ENCODE results near the gene LTF.
"Not testable (repeated sequence)": the region's sequence is repeated elsewhere in the genome, so short reads cannot be mapped to it uniquely, and the experiment has no call there.

The LTF gene

DNA sequence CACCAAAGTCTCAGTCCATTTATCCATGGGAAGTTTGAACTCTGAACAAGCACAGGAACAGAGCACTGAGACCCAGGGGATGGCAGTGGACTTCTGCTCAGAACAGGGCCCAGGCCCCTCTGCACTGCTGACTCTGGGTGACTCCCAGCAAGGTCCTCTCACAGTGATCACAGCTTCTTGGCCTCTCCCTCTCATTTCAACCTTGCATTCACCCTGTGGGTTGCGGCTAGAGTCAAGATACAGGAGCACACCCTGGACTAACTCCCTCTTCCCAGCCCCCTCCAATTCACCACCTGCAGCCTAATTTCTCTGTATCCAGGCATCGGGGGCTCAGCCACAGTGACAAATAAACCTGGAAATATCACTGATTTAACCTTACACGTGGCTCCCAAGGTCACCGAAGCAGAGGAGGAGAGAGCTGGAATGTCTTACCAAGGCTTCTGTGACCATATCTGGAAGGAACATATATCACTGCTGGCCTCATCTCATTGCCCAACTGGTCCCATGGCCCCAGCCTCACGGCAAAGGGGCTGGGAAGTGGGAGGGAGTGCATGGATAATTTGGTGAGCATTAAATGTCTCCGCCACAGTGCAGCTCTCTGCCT, 34.3 kb upstream of the LTF start:
- Histone ChIP-seq H3K9ac (ENCODE audit: low read depth, low read length) (no peak overlapping the region), H3K4me2 (ENCODE audit: low read length) (no peak overlapping the region), H3K4me3 (ENCODE audit: low read length) (no peak overlapping the region), H3K9me3 (replicated peaks; ENCODE audit: low read length) (no peaks in the 10 kb centered on the region), H3K4me1 (ENCODE audit: control insufficient read depth, insufficient read depth, low read length) (peaks cover 30% of the 10 kb centered on the region), H3K36me3 (ENCODE audit: insufficient read depth, low read length) (no peaks in the 10 kb centered on the region), H3K27me3 (ENCODE audit: control insufficient read depth, insufficient read depth, low read length) (no peaks in the 10 kb centered on the region)

DNA sequence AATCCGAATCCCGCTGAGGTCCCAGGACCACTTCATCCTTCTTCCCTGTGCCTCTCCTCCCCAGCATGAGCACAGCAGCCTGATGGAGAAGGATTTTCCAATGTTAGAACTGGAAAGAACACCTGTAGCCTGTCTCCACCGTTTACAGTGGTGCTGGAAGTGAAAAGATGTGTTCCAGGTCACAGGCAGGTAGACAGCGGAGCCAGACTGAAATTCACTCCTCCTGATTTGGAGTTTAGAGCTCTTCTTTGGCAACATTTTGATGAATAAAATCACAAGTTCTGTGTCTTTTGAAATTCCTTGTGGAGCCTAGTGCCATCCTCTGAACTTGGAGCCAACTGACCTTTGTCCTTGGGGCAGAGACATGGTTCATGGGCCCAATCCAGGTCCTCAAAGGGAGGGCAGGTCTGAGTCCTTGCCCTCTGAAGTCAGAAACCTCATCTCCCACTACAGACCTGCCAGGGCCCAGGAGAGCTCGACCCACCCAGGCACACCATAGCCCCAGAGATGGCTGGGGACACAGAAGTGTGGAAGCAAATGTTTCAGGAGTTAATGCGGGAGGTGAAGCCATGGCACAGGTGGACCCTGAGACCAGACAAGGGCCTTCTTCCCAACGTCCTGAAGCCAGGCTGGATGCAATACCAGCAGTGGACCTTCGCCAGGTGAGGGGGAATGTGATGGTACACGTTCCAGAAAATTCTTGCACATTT, 33.0 kb upstream of the LTF start, which contains the start of gene RTP3:
Gene RTP3, plus strand, starts transcription at position 421 of the 710 bp plus-strand sequence. Its CDS starts 87 bp downstream, at position 508.
- Histone ChIP-seq H3K27me3 (ENCODE audit: control insufficient read depth, insufficient read depth, low read length) (no peaks in the 10 kb centered on the region), H3K4me3 (ENCODE audit: low read length) (no peak within 1 kb of the TSS), H3K4me2 (ENCODE audit: low read length) (no peak within 1 kb of the TSS), H3K9ac (ENCODE audit: low read depth, low read length) (no peak within 1 kb of the TSS), H3K36me3 (ENCODE audit: insufficient read depth, low read length) (no peaks in the 10 kb centered on the region), H3K9me3 (replicated peaks; ENCODE audit: low read length) (no peaks in the 10 kb centered on the region), H3K4me1 (ENCODE audit: control insufficient read depth, insufficient read depth, low read length) (peaks cover 25% of the 10 kb centered on the region)

DNA sequence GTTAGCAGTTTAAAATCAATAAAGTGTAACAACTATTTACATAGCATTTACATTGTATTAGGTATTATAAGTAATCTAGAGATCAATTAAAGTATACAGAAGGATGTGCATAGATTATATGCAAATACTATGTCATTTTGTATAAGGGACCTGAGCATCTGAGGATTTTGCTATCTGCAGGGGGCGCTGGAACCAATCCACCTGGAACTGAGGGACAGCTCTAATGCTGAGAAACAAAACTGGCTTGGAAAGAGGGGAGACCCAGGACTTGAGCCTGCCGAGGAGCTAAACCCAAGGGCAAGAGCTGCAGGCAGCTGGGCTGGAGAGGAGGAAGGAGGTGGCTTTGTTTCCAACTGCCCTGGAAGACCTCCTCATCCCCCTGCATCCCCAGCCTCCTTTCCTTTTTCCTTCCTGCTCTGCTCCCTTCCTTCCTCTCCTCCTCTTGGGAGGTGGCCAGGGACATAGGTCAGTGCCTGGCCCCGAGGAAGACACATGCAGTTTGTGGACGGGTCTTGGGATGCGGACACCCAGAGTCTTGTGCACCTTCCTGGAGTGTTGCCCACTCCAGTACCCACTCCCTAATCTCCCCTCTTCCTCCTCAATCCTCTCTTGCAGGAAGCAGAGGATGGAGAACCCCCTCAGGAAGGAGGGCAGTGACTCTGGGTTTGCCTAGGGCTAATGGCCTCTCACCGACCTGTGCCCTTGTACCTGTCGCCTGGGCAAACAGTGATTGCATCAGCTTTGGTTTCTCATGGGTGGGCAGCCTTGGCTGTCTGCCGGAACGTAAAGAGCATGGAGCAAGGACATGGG, 32.2 kb upstream of the LTF start:
- Histone ChIP-seq H3K9ac (ENCODE audit: low read depth, low read length) (no peak overlapping the region), H3K4me1 (ENCODE audit: control insufficient read depth, insufficient read depth, low read length) (peaks cover 26% of the 10 kb centered on the region), H3K27me3 (ENCODE audit: control insufficient read depth, insufficient read depth, low read length) (no peaks in the 10 kb centered on the region), H3K9me3 (replicated peaks; ENCODE audit: low read length) (no peaks in the 10 kb centered on the region), H3K4me3 (ENCODE audit: low read length) (no peak overlapping the region), H3K36me3 (ENCODE audit: insufficient read depth, low read length) (no peaks in the 10 kb centered on the region), H3K4me2 (ENCODE audit: low read length) (no peak overlapping the region)

DNA sequence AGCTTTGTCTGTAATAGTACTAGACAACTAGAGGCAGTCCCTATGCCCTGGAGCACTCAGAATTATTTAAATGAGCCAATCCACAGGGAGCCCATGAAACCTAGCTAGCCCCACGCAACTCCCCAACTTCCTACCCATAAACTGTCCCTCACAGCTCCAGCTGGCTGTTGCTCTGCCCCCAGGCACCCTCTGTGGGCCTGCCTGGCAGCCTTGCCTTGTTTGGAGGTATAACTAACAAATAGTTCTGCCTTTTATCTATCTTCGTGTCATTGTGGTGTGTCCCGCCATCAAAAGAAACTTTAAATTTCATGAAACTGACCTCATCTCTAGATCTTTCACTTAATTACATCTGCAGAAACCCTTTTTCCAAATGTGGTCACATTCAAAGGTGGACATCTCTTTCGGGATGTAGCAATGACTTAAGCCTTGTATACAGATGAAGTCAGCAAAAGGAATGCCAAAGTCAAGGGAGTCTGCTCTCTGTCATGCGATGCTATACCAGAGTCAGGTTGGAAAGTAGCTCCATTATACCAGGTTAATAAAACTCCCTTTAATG, 31.3 kb upstream of the LTF start:
- peaks cover 29% of the 10 kb centered on the region for H3K4me1 ChIP-seq (ENCODE audit: control insufficient read depth, insufficient read depth, low read length)
- peak overlapping the region; percentile 48 for H3K4me2 ChIP-seq (ENCODE audit: low read length)
- H3K9ac ChIP-seq (ENCODE audit: low read depth, low read length): no peak overlapping the region
- H3K9me3 ChIP-seq (replicated peaks; ENCODE audit: low read length): no peaks in the 10 kb centered on the region
- peak overlapping the region; percentile 18 for H3K4me3 ChIP-seq (ENCODE audit: low read length)
- no peaks in the 10 kb centered on the region for H3K27me3 ChIP-seq (ENCODE audit: control insufficient read depth, insufficient read depth, low read length)
- no peaks in the 10 kb centered on the region for H3K36me3 ChIP-seq (ENCODE audit: insufficient read depth, low read length)

DNA sequence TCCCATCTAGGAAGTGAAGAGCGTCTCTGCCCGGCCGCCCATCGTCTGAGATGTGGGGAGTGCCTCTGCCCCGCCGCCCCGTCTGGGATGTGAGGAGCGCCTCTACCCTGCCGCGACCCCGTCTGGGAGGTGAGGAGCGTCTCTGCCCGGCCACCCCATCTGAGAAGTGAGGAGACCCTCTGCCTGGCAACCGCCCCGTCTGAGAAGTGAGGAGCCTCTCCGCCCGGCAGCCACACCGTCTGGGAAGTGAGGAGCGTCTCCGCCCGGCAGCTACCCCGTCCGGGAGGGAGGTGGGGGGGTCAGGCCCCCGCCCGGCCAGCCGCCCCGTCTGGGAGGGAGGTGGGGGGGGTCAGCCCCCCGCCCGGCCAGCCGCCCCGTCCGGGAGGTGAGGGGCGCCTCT, 29.8 kb upstream of the LTF start:
- H3K9ac ChIP-seq (ENCODE audit: low read depth, low read length); H3K4me2 ChIP-seq (ENCODE audit: low read length); H3K4me3 ChIP-seq (ENCODE audit: low read length); H3K36me3 ChIP-seq (ENCODE audit: insufficient read depth, low read length); H3K27me3 ChIP-seq (ENCODE audit: control insufficient read depth, insufficient read depth, low read length); H3K9me3 ChIP-seq (replicated peaks; ENCODE audit: low read length): not testable (repeated sequence)
- peaks cover 33% of the 10 kb centered on the region for H3K4me1 ChIP-seq (ENCODE audit: control insufficient read depth, insufficient read depth, low read length)

DNA sequence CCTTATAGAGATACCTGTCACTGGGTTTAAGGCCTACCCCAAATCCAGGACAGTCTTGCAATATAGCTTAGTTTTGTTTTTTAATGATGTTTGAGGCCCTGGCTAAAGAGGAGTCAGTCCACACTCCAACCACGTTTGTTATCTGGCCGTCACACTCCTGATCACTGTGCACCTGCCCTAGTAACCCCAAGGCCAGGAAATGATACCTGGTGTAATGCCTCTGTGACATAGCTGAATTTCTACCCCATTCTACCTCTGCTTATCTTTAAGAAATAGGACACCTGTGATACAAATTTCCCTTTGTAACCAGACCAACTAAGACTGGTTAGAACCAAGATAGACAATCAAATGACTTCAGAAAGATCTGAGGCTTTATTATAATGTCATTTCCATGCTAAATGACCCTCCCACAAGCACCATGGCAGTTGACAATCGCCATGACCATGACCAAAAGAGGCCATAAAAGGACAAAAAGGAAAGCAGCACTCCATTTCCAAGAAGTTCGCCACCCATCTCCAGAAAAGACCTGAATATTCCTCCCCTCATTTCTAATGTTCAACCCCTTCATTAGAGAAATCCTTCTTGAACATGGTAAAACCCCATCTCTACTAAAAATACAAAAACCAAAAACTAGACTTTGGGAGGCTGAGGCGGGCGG, 28.3 kb upstream of the LTF start:
- Histone ChIP-seq H3K9ac (ENCODE audit: low read depth, low read length) (no peak overlapping the region), H3K4me1 (ENCODE audit: control insufficient read depth, insufficient read depth, low read length) (peaks cover 40% of the 10 kb centered on the region), H3K9me3 (replicated peaks; ENCODE audit: low read length) (no peaks in the 10 kb centered on the region), H3K4me2 (ENCODE audit: low read length) (no peak overlapping the region), H3K4me3 (ENCODE audit: low read length) (no peak overlapping the region), H3K27me3 (ENCODE audit: control insufficient read depth, insufficient read depth, low read length) (no peaks in the 10 kb centered on the region), H3K36me3 (ENCODE audit: insufficient read depth, low read length) (no peaks in the 10 kb centered on the region)

DNA sequence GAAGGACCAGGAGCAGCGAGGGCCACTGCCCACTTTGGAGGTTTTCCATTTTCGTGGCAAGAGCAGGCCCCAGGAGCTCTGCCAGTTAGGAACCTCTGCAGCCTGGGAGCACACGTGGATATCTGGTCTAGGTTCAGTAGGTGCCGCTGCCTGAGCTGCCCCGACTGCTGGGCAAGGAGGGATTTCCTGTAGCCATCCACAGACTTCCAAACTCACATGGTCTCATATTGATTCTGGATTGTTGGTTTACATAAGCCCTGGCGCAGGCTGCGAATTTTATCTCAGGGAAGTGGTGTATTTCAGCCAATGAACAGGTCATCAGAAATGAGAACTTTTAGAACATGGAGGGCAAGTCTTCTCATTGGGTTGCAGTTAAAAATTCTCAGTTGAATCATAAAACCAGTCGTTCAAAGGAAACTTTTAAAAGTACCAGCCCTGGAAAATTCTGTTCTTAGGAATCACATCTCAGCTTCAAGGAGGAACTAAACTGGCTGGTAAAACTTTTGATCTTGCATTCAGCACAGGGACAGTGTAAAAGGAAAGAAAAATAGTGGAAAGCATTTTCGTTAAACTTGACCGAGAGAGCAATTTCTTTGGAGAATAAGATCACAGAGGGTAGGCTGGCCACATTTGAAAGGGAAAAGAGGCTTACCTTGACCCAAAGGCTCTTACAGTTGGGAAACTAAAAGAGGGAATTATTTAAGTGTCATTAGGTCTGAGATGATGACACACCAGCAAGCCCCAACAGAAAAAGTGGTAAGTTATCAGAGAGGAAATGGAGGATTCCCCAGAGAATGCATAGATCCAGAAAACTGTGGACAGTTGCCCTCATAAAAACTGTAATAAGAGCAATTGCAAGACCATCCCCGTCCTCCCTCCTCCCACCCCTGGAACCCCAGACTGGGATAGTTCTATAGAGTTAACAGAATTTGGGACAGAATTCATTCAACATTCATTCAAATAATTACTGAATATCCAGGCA, 26.7 kb upstream of the LTF start:
- Histone ChIP-seq H3K36me3 (ENCODE audit: insufficient read depth, low read length) (no peaks in the 10 kb centered on the region), H3K4me3 (ENCODE audit: low read length) (no peak overlapping the region), H3K4me2 (ENCODE audit: low read length) (no peak overlapping the region), H3K9me3 (replicated peaks; ENCODE audit: low read length) (no peaks in the 10 kb centered on the region), H3K4me1 (ENCODE audit: control insufficient read depth, insufficient read depth, low read length) (peaks cover 38% of the 10 kb centered on the region), H3K27me3 (ENCODE audit: control insufficient read depth, insufficient read depth, low read length) (no peaks in the 10 kb centered on the region), H3K9ac (ENCODE audit: low read depth, low read length) (no peak overlapping the region)

DNA sequence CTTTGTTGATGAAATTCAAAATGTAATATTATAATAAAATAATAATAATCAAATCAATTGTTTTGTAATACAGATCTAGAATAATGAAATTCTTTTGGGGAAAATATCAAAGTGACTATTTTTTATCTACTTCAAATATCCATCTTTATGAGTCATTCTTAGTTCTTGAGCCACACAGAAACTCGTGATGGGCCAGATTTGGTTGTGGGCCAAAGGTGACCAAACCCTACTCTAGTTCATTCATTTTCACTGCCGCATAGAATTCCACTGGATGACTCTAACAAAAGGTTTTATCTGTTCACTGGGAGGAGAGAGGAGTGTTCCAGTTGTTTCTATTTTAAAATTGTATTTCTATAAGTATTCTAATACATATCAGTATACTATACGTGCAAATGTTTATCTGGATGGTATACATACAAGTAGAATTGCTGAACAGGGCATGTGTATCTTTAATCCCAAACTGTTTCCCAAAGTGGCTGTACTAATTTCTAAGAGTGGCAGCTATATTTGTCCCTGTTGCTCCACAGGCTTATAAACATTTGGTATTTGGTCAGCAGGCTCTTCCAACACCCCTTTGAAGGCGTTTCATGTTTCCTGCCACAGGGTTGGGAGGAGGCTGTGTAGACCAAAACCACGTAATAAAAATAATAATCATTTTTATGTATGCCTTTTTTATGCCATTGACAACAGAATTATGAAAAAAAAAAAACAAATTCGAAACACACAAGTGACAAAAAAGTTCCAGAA, 25.8 kb upstream of the LTF start:
- peaks cover 29% of the 10 kb centered on the region for H3K4me1 ChIP-seq (ENCODE audit: control insufficient read depth, insufficient read depth, low read length)
- H3K9ac ChIP-seq (ENCODE audit: low read depth, low read length): no peak overlapping the region
- H3K4me3 ChIP-seq (ENCODE audit: low read length): no peak overlapping the region
- H3K36me3 ChIP-seq (ENCODE audit: insufficient read depth, low read length): no peaks in the 10 kb centered on the region
- H3K27me3 ChIP-seq (ENCODE audit: control insufficient read depth, insufficient read depth, low read length): no peaks in the 10 kb centered on the region
- no peaks in the 10 kb centered on the region for H3K9me3 ChIP-seq (replicated peaks; ENCODE audit: low read length)
- no peak overlapping the region for H3K4me2 ChIP-seq (ENCODE audit: low read length)

DNA sequence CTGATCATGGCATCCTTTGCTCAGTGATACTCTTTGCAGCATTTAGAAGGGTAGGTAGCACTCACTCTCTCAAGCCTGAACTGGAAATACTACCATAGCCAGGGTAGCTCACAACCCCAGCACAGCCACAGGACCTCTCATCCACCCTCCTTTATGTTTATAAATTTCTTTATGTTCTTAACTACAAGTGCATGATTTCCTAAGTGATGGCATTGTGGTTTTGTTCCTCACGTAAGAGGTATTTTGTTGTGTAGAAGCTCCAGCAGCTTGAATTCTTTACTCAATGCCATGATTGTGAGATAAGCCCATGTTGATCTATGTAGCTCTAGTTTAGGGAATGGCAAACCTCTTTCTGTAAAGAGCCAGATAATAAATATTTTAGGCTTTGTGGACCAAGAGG, 25.2 kb upstream of the LTF start:
- no peaks in the 10 kb centered on the region for H3K27me3 ChIP-seq (ENCODE audit: control insufficient read depth, insufficient read depth, low read length)
- H3K4me1 ChIP-seq (ENCODE audit: control insufficient read depth, insufficient read depth, low read length): peaks cover 29% of the 10 kb centered on the region
- no peaks in the 10 kb centered on the region for H3K36me3 ChIP-seq (ENCODE audit: insufficient read depth, low read length)
- H3K9ac ChIP-seq (ENCODE audit: low read depth, low read length): peak overlapping the region; percentile 33
- H3K9me3 ChIP-seq (replicated peaks; ENCODE audit: low read length): no peaks in the 10 kb centered on the region
- no peak overlapping the region for H3K4me2 ChIP-seq (ENCODE audit: low read length)
- H3K4me3 ChIP-seq (ENCODE audit: low read length): no peak overlapping the region

DNA sequence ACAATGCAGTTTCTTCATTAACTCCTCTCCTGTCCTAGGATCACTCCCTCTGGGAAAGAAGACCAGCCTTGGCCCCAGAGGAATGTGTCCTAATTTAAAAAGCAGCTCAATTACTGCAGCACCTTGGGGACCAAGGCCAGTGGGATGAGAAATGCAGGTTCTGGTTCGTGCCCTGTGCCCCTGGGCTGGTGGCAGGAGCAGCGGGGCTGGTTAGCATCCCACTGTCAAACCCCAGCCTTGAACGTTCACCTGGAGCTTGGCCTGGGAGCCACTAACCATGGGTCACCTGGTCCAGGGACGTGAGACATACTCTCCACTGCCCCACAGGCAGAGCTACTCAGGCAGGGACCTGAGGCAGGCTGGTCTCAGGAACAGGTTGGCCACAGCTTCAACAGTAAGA, 24.7 kb upstream of the LTF start:
- peak overlapping the region; percentile 33 for H3K9ac ChIP-seq (ENCODE audit: low read depth, low read length)
- H3K4me3 ChIP-seq (ENCODE audit: low read length): no peak overlapping the region
- no peaks in the 10 kb centered on the region for H3K36me3 ChIP-seq (ENCODE audit: insufficient read depth, low read length)
- peaks cover 29% of the 10 kb centered on the region for H3K4me1 ChIP-seq (ENCODE audit: control insufficient read depth, insufficient read depth, low read length)
- no peaks in the 10 kb centered on the region for H3K9me3 ChIP-seq (replicated peaks; ENCODE audit: low read length)
- no peaks in the 10 kb centered on the region for H3K27me3 ChIP-seq (ENCODE audit: control insufficient read depth, insufficient read depth, low read length)
- H3K4me2 ChIP-seq (ENCODE audit: low read length): no peak overlapping the region
